Skeletal muscle satellite cell (primary cell): Measurements from ENCODE around the gene TM9SF1. TPM values are rescaled to one million over a fixed set of nuclear protein-coding genes. Genes with fewer than 3 reads are reported as not detected.

Experiments used
- H3K27me3 ChIP-seq: 2 replicates; pipeline ENCODE4 v1.7.0; 2013; ENCODE audit warnings: low read length; ENCODE audit not compliant: control insufficient read depth, insufficient read depth
- H3K36me3 ChIP-seq: 2 replicates; pipeline ENCODE4 v1.7.0; 2013; ENCODE audit warnings: mild to moderate bottlenecking, control low read depth, low read length; ENCODE audit not compliant: insufficient read depth
- H3K4me1 ChIP-seq: 2 replicates; pipeline ENCODE4 v1.7.0; 2013; ENCODE audit warnings: low read length; ENCODE audit not compliant: control insufficient read depth, insufficient read depth
- H3K4me2 ChIP-seq: 2 replicates; pipeline ENCODE4 v1.7.0; 2013; ENCODE audit warnings: mild to moderate bottlenecking, low read length
- H3K4me3 ChIP-seq: 2 replicates; pipeline ENCODE4 v1.7.0; 2013; ENCODE audit warnings: low read length
- H3K9ac ChIP-seq: 2 replicates; pipeline ENCODE4 v1.7.0; 2013; ENCODE audit warnings: mild to moderate bottlenecking, low read depth, low read length, moderate library complexity
- H3K9me3 ChIP-seq: replicated peaks from 2 replicates; pipeline ENCODE4 v1.7.0; 2013; ENCODE audit warnings: mild to moderate bottlenecking, control low read depth, low read length
- small RNA-seq: library from RNA; depleted of rRNA; stranded (forward); fragments of <200 nt; gene quantifications from one replicate; pipeline ENCODE3, GENCODE V24; 2012

Gene TM9SF1

DNA sequence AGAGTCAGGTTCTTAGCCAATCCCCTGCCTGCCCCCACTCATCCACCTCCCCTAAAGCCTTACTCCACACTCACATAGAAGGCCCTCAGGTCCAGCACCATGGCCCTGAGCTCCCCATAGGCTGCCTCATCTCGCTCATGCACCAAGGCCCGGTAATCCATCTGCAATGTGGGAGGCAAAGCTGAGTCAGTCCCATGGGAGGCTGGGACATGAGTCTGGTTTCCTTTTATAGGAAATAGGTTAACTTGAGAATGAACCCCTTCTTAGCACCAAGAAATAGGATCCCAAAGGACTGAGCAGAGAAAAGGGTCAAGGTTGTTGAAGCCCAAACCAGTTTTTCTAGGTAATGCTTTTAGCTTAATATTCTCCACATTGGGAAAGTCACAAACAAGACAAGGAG is 51.7 kb downstream of the TM9SF1 start:
- no peaks in the 10 kb centered on the region for H3K9me3 ChIP-seq
- peaks cover 20% of the 10 kb centered on the region for H3K36me3 ChIP-seq
- peak overlapping the region; percentile 9 for H3K4me2 ChIP-seq
- no peak overlapping the region for H3K9ac ChIP-seq
- H3K4me3 ChIP-seq = no peak overlapping the region
- peaks cover 38% of the 10 kb centered on the region for H3K4me1 ChIP-seq
- no peaks in the 10 kb centered on the region for H3K27me3 ChIP-seq

- peaks cover 33% of the 10 kb centered on the region for H3K36me3 ChIP-seq
- peaks cover 41% of the 10 kb centered on the region for H3K4me1 ChIP-seq
- peak within 1 kb of the TSS; percentile 88 for H3K9ac ChIP-seq
- peak within 1 kb of the TSS; percentile 86 for H3K4me3 ChIP-seq
- H3K4me2 ChIP-seq = peak within 1 kb of the TSS; percentile 87
- H3K27me3 ChIP-seq = no peaks in the 10 kb centered on the region
- no peaks in the 10 kb centered on the region for H3K9me3 ChIP-seq
Measured at GRCh38 chr14:24141097-24141880, 54.0 kb downstream of the TM9SF1 start, which contains the start of gene EMC9. Gene EMC9, minus strand, starts transcription at chr14:24141591. Its CDS starts 287 bp downstream, at chr14:24141304.

- Histone ChIP-seq H3K9ac (no peak overlapping the region), H3K27me3 (no peaks in the 10 kb centered on the region), H3K4me3 (no peak overlapping the region), H3K4me1 (peaks cover 35% of the 10 kb centered on the region), H3K9me3 (no peaks in the 10 kb centered on the region), H3K36me3 (peaks cover 32% of the 10 kb centered on the region), H3K4me2 (peak overlapping the region; percentile 87)
Measured at GRCh38 chr14:24139272-24139934, 55.8 kb downstream of the TM9SF1 start.

Small RNA genes lying within 50 kb of the gene (small RNA-seq; reads per million reads assigned to genes)
- gene AL136295.4 (not detected), gene CHMP4A (not detected), gene IPO4 (not detected), gene IRF9 (not detected), gene MDP1 (not detected), gene RNA5SP383 (0.21 reads per million)
